DMS 273 treated with DMSO at 0.1 percent for 48 hours (cell line): ENCODE results near the gene PAK2.
"Not testable (repeated sequence)": the region's sequence is repeated elsewhere in the genome, so short reads cannot be mapped to it uniquely, and the experiment has no call there.

Experiments
- DNase-seq: peaks from one replicate; lab custom pipeline; 2025; lab: John Stamatoyannopoulos, UW

PAK2 gene

DNA sequence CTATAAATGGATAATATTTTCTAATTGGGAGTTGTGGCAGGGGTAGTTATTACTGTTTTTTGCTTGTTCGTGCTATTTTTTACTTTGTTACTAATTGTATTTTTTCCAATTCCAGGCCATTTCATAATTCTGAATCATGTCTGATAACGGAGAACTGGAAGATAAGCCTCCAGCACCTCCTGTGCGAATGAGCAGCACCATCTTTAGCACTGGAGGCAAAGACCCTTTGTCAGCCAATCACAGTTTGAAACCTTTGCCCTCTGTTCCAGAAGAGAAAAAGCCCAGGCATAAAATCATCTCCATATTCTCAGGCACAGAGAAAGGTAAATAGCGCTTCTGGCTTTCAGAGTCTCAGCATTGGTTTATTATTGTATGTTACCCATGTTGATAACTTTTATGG lies 42.9 kb downstream of the PAK2 start:
- no peak for DNase-seq

DNA sequence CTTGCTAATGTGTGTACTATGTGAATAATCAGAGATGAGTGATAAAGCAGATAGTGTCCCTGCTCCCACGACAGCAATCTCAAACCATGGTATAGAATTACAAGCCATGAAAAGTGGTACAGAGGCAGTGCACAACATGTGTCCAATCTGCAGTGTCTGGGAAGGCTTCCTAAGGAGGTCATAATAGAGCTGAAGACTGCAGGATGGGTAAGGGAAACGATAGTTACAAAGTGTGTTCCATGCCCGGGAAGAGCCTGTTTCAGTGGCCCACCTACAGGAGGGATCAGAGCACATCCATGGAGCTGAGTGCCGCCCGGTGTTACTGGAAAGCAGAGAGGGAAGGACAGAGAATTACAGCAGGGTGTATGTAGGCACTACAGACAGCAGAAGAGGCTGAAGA lies 48.9 kb downstream of the PAK2 start:
- no peak for DNase-seq

DNA sequence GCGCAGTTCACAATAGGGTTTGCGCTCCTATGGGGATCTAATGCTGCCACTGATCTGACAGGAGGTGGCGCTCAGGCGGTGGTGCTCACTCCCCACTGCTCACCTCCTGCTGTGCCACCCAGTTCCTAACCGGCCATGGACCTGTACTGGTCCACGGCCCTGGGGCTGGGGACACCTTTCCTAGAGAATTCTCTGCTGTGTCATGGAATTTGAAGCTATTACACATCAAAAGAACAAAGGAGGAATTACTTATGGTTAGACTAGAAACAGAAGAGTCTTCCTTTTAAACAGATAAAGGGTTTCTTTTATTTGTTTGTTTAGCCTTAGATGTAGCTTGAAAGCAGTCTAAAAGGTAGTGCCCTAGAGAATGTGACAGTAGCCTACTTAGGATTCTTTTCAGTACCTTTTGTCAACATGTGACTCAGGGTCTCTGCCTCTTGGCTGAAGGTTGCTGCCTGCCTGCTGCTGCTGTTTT lies 50.3 kb downstream of the PAK2 start:
- DNase-seq, result no peak

DNA sequence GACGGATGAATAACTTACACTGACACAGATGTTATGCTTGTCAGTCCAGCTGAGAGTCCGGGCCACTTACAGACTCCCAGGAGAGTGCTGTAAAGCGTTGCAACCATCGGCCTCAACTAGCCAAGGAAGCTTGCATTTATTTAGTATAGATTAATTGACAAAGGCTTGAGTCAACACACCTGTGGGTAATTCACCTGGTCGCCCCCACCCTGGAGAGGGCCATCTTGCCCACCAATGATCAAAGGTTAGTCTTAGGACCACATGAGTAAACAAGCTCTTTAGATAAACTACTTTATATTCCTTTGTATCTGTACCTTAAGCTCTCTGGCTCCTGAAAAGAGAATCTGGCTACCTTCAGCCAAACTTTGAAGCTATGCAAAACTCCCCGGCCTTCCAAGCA lies 51.0 kb downstream of the PAK2 start:
- no peak for DNase-seq

DNA sequence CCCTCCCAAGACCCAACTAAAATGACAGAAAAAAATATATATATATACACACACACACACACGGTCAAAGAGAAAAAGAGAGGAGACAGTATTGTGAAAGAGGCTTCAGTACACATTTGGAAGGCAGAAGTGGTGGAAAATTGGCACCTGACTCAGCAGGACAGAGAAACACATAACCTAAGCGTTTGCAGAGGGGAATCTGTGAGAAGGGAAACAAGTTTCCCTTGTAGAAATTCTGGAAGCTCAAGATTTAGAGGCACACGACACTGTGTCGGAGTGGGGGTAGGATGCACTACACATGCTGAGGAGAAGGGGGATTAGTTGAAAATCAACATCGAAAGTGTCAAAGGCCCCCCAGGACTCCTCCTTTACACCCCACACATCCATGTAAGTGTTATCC lies 53.1 kb downstream of the PAK2 start:
- DNase-seq, result no peak

DNA sequence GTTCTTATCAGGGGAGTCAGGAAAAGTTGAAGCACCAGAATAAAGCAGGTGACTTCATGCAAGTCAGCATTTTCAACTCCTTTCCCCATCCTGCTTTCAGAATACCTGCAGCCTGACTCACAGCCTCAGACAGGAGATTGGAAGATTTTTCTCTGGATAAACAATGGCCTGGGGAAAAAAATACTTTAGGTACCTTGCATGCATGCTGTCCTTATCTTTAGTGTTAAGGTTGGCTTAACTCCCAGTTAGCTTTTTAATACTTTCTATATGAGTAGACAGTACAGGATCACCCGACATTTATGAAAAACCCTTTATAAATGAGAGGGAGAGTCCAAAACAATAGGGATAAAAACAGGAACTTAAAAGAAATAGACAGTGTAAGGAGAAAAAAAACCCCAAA lies 53.6 kb downstream of the PAK2 start:
- no peak for DNase-seq

DNA sequence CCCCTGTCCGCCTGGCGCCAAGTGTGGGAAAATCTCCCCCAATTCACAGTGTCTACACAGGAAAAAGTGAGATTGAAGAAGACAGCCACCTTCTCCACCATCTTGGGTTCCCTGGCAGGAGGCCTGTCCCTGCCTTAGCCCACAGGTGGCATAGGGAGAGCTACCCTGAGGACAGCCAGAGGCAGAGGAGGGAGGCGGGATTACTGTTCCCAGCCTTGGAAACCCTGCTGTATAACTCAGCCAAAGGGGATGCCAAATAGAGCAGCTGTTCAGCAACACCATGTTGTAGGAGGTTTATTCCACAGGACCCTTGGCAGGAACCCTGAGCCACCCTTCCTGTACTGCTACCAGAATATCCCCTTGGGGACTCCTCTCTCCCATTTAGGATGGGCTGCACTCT lies 54.8 kb downstream of the PAK2 start:
- DNase-seq, result no peak

DNA sequence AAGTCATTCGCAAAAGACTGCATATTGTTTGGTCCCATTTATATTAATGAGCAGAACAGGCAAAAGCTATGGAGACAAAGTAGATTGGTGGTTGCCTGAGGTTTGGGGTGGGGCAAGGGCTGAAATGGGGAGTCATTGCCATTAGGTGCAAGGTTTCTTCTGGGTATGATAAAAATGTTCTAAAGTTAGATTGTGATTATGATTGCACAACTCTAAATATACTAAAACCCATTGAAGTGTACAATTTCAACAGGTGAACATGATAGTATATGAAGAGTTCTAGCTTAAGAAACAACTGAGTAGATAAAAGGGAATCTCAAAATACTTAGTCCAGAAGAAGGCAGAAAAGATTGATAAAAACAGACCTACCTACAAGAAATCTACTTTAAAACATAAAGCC lies 56.7 kb downstream of the PAK2 start:
- no peak for DNase-seq

DNA sequence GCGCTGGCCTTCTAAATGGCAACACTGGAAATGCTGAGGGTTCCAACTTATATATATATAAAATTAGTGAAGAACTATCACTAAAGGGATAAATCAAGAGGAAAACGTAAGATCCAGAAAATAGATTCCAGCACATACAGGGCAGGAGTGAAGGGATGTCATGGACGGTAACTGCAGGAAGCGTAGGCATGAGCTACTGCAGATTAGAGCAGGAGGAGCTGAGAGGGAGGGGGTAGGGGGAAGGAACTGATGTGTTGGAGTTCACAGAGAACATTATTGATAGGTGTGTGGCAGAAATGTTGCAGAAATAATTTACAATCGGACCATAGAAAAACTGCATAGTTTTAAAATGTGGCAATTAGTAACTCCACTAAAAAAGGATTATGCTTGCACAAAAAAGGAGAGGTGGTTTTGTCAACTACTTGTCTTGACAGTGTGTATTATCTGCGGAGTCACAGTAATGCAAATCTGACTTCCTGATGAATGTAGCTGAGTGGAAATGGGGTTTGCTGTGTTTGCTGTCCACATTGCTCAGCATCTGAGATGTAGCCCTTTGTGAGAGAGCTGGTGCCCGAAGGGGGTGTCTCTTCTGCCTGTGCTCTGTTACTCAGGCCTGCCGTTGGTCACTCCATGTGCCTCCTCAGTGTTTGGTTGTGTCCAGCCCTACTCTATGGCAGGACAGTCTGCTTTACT lies 61.2 kb downstream of the PAK2 start:
- no peak for DNase-seq

DNA sequence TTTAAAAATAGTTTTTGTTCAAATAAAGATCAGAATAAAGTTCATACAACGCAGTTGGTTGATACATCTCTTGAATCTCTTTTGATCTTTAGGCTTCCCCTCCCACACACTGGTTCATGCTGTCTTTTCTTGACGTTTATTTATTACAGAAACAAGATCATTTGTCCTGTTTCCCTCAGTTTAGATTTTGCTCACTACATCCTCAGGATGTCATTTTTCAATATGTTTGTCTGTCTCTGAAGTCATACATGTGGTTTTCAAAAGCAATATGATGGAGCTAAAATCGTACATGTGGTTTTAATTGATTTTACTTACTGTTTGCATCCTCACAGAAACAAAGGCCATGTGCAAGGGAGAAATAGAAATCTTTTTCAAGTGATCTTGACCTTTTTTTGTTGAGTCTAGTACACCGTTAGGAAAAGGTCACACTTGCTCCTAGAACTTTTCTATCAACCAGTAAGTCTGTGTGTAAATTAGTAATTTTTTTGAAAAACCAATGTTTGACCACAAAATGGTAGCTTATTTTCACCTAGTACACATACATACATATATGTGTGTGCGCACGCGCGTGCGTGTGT lies 64.3 kb downstream of the PAK2 start:
- no peak for DNase-seq

DNA sequence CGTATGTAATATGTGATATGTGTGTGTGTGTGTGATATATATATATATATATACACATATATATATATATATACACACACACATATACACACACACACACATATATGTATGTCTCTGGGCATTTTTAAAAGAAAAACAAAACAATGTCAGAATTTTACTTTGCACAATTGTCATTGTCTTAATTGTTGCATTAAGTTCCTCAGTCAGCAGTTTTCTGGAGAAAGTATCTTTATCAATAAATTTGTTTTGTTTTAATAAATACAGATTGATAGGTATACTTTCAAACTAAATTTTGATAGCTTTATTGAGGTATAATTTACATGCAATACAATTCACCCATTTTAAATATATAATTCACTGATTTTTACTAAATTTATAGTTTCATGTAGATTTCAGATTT lies 65.1 kb downstream of the PAK2 start:
- DNase-seq, result no peak

DNA sequence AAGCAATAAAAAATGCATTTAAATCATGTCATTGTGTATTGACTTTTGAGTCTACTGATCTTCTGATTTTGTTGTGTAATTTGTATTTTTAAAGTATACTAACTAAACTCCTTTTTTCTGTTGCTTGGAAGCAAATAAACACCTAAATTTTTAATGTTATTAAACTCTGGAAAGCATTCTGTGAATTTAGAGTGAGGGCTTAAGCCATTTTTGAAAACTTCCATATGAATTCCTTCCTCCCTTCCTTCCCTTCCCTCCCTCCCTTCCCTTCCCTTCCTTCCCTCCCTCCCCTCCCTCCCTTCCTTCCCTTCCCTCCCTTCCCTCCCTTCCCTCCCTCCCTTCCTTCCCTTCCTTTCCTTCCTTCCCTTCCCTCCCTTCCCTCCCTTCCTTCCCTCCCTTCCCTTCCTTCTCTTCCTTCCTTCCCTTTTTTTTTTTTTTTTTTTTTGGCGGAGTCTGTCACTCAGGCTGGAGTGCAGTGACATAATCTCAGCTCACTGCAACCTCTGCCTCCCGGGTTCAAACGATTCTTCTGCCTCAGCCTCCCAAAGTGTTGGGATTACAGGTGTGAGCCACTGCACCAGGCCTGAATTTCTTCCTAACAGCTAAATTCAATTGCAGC lies 71.4 kb downstream of the PAK2 start:
- DNase-seq, result no peak

DNA sequence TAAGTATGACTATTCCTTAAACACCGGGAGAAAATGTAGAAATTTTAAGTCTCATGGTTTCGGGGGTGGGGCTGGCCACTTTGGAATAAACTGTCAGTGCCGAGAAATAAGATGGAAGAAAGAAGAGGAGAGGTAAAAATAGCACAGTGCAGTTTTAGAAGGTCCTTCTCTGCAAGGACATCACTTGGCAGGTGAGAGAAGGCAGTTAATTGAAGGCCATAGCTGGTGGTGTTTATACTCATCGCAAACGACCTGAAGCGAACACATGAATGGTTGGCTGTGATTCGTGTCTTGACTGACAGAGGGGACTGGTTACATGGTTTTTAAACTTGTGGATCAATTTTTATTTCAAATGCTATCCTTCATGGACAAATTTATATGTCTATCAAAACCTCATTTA lies 73.2 kb downstream of the PAK2 start:
- DNase-seq, result no peak

DNA sequence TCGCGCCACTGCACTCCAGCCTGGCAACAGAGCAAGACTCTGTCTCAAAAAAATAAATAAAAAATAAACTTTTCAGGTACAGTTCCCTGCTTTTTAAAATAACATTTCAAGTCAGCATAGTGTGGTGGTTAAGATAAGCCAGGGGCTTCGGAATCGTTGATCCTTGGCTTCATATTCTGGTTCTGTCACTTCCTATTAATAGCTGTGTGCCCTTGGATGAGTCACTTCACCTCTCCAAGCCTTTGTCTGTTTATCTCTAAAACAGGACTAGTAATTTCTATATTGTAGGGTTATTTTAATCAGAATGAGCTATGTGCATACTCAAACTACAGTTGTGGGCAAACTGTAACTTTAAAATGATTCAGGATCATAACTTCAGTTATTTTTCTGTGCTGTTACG lies 74.2 kb downstream of the PAK2 start:
- DNase-seq, result no peak

DNA sequence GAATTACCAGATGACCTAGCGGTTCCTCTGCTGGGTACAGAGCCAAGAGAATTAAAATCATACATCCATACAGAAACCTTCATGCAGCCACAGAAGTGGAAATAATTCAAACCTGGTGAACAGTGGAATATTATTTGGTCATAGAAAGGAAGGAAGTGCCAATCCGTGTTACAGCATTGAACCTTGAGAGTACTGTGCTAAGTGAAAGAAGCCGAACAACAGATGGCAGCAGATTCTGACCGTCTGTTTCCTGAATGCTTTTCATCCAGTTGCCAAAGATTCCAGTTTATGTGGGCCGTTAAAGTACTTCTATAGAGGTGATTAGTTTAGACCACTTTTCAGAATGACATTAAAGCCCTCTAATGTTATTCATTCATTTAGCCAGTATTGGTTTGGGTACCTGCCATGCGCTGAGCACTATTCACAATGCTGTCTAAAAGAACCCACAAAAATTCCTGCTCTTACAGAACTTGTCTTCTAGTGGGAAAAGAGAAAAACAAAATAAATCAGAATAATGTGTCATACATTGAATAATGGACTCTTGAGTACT lies 82.2 kb downstream of the PAK2 start:
- DNase-seq, result peak; percentile 8

DNA sequence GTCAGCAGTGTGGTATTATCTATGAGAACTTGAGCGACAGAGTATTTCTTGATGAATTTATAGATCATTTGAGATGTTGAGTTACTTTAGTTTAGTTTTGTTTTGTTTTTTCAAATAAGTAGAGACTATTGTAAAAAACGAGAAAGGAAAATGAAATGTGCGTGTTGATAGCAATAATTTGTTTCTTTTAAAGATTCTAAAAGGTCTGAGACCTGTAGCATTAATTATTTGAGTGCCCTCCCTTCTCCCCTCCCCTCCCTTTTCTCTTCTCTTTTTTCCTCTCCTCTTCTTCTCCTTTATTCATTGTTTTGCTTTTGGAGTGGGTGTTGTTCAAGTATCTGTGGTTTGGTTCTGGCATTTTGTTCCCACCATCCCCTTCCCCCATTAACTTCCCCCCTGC lies 90.0 kb downstream of the PAK2 start:
- not testable (repeated sequence) for DNase-seq

DNA sequence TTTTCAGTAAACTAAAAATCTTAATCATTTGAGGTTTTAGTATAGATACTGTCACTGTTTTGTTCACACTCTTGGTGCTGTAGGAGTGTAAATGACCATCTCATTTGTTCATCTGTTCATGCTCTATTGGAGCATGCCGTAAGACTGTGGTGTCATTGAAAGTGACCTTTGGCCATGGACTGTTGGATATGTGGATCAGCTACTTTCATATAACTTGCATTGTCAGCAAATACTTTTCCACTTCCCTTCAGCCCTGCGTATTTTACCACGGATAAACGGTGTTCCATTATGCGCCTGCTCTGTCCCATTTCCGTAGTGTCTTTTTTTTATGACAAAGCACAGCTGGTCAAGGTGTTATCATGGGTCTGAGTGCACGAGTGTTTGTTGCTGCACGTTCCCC lies 95.4 kb downstream of the PAK2 start:
- DNase-seq, result no peak

DNA sequence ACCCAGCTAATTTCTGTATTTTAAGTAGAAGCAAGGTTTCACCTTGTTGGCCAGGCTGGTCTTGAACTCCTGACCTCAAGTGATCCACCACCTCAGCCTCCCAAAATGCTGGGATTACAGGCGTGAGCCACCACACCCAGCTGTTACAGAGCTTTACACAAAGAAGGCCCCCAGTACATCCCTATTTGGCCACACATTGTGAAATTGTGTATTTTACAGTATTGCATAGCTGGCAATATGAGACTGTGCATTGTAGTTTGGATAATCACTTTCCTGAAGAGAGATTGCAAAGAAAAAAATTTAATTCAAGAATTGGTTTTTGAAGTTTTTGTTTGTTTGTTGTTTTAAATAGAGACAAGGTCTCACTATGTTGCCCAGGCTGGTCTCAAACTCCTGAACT lies 97.0 kb downstream of the PAK2 start:
- DNase-seq, result not testable (repeated sequence)

DNA sequence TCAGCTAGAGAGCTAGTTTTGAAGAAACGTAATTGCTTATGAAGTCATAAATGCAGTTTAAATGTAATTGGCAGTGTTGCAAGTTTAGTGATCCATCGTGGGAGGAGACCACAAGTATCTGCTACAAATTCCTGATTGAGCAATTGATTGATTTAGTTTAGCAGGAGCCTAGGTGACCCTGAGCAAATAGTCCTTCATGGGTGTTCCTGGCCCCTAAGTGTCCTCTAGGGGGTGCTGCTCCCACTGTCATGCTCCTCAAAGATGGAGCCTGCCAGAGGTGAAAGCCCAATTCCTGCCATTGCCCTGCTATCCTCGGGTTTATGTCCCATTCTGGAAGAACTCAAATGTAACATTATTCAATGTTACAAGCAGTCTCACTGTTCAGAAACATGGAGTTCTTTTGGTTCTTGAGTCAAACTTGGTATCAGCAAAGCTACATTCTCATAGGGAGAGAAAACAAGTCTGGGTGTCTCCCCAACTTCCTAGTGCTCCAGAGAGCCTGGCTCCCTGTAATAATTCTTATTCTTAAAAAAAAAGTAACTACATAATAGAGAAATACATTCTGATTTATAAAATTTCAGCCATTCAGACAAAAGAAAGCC lies 98.3 kb downstream of the PAK2 start:
- DNase-seq, result peak; percentile 9

DNA sequence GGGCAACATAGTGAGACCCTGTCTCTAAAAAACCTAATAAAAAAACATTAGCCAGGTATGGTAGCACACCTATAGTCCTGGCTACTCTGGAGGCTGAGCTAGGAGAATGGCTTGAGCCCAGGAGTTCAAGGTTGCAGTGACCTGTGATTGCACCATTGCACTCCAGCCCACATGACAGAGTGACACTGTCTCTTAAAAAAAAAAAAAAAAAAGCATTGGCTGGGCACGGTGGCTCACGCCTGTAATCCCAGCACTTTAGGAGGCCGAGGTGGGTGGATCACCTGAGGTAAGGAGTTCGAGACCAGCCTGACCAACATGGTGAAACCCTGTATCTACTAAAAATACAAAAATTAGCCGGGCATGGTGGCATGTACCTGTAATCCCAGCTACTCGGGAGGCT lies 99.7 kb downstream of the PAK2 start:
- not testable (repeated sequence) for DNase-seq

DNA sequence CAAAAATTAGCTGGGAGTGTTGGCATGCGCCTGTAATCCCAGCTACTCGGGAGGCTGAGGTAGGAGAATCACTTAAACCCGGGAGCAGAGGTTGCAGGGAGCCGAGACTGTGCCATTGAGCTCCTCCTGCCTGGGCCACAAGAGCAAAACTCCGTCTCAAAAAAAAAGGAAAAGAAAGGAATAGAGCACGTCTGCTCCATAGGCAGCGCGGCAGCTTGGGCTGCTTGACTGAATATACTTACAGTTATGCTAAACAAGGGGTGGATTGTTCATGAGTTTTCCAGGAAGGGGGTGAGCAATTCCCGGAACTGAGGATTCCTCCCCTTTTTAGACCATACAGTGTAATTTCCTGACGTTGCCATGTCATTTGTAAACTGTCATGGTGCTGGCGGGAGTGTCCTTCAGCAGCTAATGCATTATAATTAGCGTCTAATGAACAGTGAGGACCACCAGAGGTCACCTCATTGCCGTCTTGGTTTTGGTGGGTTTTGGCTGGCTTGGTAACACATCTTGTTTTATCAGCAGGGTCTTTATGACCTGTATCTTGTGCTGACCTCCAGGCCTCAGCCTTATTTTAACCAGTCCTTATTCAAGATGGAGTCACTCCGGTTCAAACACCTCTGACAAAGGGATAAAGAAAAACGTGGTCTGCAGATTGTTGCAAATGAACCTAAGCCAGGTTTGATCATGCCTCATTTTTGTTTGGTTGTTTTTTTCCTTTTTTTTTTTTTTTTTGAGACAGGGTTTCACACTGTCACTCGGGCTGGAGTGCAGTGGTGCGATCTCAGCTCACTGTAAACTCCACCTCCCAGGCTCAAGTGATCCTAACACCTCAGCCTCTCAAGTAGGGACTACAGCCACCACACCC lies 103.1 kb downstream of the PAK2 start:
- no peak for DNase-seq
